Measurements from ENCODE around the gene BANF2.

The BANF2 gene

DNA sequence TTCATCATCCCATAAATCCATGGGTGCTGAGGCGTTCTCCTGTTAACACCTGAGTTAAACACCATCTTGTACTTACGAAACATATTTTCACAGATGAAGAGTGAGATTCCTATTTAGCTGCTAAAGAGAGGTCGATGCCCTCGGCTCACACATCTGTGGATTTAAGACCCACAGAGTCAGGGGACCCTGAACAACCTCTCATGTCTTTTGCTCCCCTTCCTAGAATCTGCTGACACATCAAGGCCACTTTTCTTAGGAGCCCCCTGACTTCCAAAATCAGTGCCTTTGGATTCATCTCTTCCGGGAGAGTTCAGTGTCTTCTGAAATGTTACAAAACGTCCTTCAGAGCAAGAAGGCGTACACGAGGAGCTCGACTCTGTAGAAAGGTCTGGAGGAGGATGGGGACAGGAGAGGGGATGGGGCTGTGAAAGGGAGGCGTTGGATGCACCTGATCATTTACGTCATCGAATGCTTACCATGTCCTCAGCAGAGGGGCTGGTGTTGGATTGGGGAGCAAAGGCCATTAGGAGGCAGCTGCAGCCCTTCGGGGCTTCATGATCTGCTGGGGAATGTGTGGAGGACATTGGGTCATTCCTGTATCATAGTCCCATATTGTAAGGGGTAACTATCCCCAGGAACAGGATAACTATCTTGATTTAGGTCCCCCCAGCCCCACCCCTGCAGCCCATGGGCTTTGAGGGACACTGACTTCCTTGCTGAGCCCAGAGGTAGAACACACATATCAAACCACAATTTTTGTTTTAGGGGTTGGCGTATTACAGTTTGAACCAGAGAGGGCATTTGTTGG is 22.9 kb downstream of the BANF2 start:
- Histone ChIP-seq H3K27ac (ENCODE audit: low read length) (no peak overlapping the region), H3K4me3 (ENCODE audit: low read length in 2 of 2) (no peak overlapping the region), H3K27me3 (ENCODE audit: control insufficient read depth in 1 of 2, insufficient read depth in 2 of 2, low read length in 2 of 2) (no peaks in the 10 kb centered on the region), H3K9ac (ENCODE audit: low read length in 2 of 2) (no peak overlapping the region), H3K4me1 (ENCODE audit: control insufficient read depth, insufficient read depth, low read length) (no peaks in the 10 kb centered on the region), H3K36me3 (ENCODE audit: control insufficient read depth in 2 of 2, insufficient read depth in 2 of 2, low read length in 2 of 2) (no peaks in the 10 kb centered on the region), H3K9me3 (ENCODE audit: control insufficient read depth in 2 of 2, low read length in 2 of 2) (no peaks in the 10 kb centered on the region)

DNA sequence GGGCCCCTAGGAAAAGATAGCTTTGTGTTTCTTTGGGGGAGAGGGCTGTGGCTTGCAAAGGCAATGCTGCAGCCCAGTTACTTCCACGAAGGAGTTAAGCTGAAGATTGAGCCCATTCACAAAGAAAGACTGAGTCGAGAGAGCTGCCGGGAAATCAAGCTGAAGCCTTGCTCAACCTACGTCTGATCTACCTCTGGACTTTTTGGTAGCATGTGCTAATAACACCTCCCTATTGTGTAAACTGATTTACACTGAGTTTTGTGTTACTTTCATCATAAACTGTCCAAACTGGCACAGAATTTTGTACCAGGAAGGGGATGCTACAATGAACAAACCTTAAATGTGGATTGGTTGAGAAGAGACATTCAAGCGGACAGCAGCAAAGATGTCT is 23.5 kb downstream of the BANF2 start:
- Histone ChIP-seq H3K4me1 (ENCODE audit: control insufficient read depth, insufficient read depth, low read length) (no peaks in the 10 kb centered on the region), H3K9ac (ENCODE audit: low read length in 2 of 2) (no peak overlapping the region), H3K4me3 (ENCODE audit: low read length in 2 of 2) (no peak overlapping the region), H3K36me3 (ENCODE audit: control insufficient read depth in 2 of 2, insufficient read depth in 2 of 2, low read length in 2 of 2) (no peaks in the 10 kb centered on the region), H3K27me3 (ENCODE audit: control insufficient read depth in 1 of 2, insufficient read depth in 2 of 2, low read length in 2 of 2) (no peaks in the 10 kb centered on the region), H3K27ac (ENCODE audit: low read length) (no peak overlapping the region), H3K9me3 (ENCODE audit: control insufficient read depth in 2 of 2, low read length in 2 of 2) (no peaks in the 10 kb centered on the region)

DNA sequence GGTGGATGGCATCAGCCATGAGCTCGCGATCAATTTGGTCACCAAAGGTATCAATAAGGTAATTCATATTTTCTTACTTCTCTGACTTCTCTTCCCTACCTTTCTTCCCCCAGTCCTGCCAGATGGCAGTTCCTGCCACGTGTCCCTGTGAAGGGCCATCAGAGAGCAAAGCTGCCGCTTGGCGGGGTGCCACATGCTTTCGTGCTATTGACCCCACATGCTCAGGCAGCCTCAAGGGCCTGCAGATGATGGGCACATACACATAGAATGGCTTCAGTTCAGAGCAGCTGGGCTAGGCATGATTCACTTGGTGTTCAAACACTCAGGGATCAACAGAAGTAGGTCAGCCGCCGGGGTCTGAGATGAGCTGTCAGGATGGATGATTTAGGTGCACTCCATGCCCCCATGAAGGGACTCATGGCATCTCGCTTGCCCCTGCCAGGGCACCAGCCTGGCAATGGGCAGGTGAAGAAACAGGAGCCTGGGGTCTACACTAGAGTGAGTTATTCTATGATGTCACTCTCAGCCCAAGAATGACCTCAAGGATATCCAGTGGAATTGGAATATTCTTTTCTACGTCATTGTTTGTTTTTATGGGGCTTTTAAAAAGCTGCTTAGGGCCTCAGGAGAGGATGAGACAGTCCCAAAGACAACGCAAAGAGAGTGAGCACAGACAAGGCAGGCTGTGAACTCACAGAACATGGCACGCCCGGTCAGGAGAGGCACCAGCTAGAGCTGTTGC is 25.5 kb downstream of the BANF2 start:
- Histone ChIP-seq H3K9ac (ENCODE audit: low read length in 2 of 2) (no peak overlapping the region), H3K36me3 (ENCODE audit: control insufficient read depth in 2 of 2, insufficient read depth in 2 of 2, low read length in 2 of 2) (no peaks in the 10 kb centered on the region), H3K4me1 (ENCODE audit: control insufficient read depth, insufficient read depth, low read length) (no peaks in the 10 kb centered on the region), H3K9me3 (ENCODE audit: control insufficient read depth in 2 of 2, low read length in 2 of 2) (no peaks in the 10 kb centered on the region), H3K4me3 (ENCODE audit: low read length in 2 of 2) (no peak overlapping the region), H3K27me3 (ENCODE audit: control insufficient read depth in 1 of 2, insufficient read depth in 2 of 2, low read length in 2 of 2) (no peaks in the 10 kb centered on the region), H3K27ac (ENCODE audit: low read length) (no peak overlapping the region)

DNA sequence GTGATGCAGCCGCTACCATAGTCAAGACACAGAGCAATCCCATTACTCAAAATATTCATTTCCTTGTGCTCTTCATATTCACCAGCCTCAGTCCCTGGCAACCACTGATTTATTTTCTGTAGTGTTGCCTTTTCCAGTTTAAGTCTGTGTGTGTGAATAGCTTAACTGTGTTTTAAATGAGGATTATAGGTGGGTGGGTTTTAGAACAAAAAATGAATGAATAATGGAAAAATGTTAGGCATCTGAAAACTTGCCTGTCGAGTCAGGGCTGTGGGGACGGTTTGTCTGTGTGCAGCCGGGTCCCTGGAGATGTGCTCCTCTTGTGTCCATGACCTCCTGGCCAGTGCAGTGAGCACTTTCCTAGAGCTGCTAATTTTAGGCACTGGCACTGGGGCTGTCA is 27.1 kb downstream of the BANF2 start:
- no peaks in the 10 kb centered on the region for H3K36me3 ChIP-seq (ENCODE audit: control insufficient read depth in 2 of 2, insufficient read depth in 2 of 2, low read length in 2 of 2)
- H3K27ac ChIP-seq (ENCODE audit: low read length): no peak overlapping the region
- H3K27me3 ChIP-seq (ENCODE audit: control insufficient read depth in 1 of 2, insufficient read depth in 2 of 2, low read length in 2 of 2): no peaks in the 10 kb centered on the region
- H3K4me1 ChIP-seq (ENCODE audit: control insufficient read depth, insufficient read depth, low read length): no peaks in the 10 kb centered on the region
- no peak overlapping the region for H3K9ac ChIP-seq (ENCODE audit: low read length in 2 of 2)
- H3K4me3 ChIP-seq (ENCODE audit: low read length in 2 of 2): no peak overlapping the region
- H3K9me3 ChIP-seq (ENCODE audit: control insufficient read depth in 2 of 2, low read length in 2 of 2): no peaks in the 10 kb centered on the region

DNA sequence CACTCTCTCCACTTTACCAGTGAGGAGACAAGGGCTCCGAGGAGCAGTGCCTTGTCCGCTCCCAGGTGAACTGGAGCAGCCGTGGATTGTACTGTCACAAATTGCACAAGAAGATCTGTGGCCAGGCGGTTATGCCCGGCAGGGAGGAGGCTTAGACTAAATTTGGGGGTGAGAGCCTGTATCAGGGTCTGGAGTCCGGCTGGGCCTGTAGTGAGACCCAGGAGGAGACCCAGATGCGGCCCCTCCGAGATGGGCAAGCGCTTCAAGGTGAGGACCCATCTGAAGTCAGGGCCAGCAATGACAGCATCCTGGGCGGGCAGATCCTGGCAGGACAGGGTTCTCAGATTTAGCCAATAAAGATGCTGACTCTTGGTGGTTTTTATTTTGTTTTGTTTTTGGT is 27.6 kb downstream of the BANF2 start:
- no peak overlapping the region for H3K9ac ChIP-seq (ENCODE audit: low read length in 2 of 2)
- H3K36me3 ChIP-seq (ENCODE audit: control insufficient read depth in 2 of 2, insufficient read depth in 2 of 2, low read length in 2 of 2): no peaks in the 10 kb centered on the region
- no peaks in the 10 kb centered on the region for H3K27me3 ChIP-seq (ENCODE audit: control insufficient read depth in 1 of 2, insufficient read depth in 2 of 2, low read length in 2 of 2)
- H3K4me1 ChIP-seq (ENCODE audit: control insufficient read depth, insufficient read depth, low read length): no peaks in the 10 kb centered on the region
- no peaks in the 10 kb centered on the region for H3K9me3 ChIP-seq (ENCODE audit: control insufficient read depth in 2 of 2, low read length in 2 of 2)
- no peak overlapping the region for H3K4me3 ChIP-seq (ENCODE audit: low read length in 2 of 2)
- no peak overlapping the region for H3K27ac ChIP-seq (ENCODE audit: low read length)

DNA sequence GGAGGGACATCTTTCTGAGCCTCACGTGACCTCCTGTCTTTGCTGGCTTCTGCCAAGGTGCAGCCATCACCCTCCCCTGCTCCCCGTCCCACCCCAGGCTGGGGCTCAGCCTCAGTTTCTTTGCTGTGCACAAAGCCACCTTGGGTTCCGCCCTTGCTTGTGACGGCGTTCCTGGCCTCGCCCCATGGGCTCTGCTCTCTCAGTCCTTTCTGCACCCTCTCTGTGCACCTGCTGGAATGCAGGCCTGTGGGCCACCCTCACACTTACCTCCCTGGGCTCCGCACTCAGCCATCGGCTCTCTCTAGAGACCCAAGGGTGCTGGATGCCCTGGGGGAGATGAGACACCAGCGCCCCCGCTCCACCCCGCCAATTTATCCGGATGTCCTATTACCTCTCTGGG is 28.3 kb downstream of the BANF2 start:
- no peaks in the 10 kb centered on the region for H3K4me1 ChIP-seq (ENCODE audit: control insufficient read depth, insufficient read depth, low read length)
- no peaks in the 10 kb centered on the region for H3K9me3 ChIP-seq (ENCODE audit: control insufficient read depth in 2 of 2, low read length in 2 of 2)
- H3K27ac ChIP-seq (ENCODE audit: low read length): no peak overlapping the region
- H3K36me3 ChIP-seq (ENCODE audit: control insufficient read depth in 2 of 2, insufficient read depth in 2 of 2, low read length in 2 of 2): no peaks in the 10 kb centered on the region
- no peak overlapping the region for H3K4me3 ChIP-seq (ENCODE audit: low read length in 2 of 2)
- no peaks in the 10 kb centered on the region for H3K27me3 ChIP-seq (ENCODE audit: control insufficient read depth in 1 of 2, insufficient read depth in 2 of 2, low read length in 2 of 2)
- no peak overlapping the region for H3K9ac ChIP-seq (ENCODE audit: low read length in 2 of 2)

DNA sequence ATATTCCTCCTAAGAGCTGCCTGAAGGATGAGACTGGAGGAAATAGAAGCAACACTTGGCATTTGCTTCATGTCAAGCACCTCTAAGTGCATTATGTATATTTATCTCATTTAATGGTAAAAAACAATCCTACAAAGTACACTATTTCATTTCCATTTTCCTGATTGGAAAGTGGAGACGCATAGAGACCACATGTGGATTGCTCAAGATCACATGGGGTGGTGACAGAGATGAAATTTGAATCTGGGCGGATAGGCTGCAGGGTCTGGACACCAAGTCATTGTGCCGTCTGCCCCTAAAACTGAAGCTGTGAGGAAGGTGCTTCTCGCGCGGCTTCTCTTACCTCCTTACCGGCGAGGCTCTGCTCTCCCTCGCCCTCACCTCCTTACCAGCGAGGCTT is 30.3 kb downstream of the BANF2 start:
- no peak overlapping the region for H3K27ac ChIP-seq (ENCODE audit: low read length)
- no peaks in the 10 kb centered on the region for H3K36me3 ChIP-seq (ENCODE audit: control insufficient read depth in 2 of 2, insufficient read depth in 2 of 2, low read length in 2 of 2)
- H3K9ac ChIP-seq (ENCODE audit: low read length in 2 of 2): no peak overlapping the region
- no peaks in the 10 kb centered on the region for H3K4me1 ChIP-seq (ENCODE audit: control insufficient read depth, insufficient read depth, low read length)
- no peak overlapping the region for H3K4me3 ChIP-seq (ENCODE audit: low read length in 2 of 2)
- H3K27me3 ChIP-seq (ENCODE audit: control insufficient read depth in 1 of 2, insufficient read depth in 2 of 2, low read length in 2 of 2): no peaks in the 10 kb centered on the region
- H3K9me3 ChIP-seq (ENCODE audit: control insufficient read depth in 2 of 2, low read length in 2 of 2): no peaks in the 10 kb centered on the region

DNA sequence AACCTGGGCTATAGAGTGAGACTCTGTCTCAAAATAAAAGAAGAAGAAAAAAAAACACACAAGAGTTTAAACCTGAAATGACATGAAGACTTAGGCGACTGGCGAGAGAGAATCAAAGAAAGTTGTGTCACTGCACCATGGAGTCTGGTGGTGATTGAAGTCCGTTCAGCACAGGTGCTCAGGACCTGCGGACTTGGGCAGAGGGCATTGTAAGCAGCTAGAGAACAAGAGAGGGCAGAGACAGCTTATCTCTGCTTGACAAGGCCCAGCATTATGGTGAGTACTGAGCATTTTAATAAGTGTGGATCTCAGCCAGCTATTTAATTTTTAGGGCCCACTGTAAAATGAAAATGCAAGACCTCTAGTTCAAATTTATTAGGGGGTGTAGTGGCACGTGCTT is 31.5 kb downstream of the BANF2 start:
- Histone ChIP-seq H3K4me1 (ENCODE audit: control insufficient read depth, insufficient read depth, low read length) (no peaks in the 10 kb centered on the region), H3K27me3 (ENCODE audit: control insufficient read depth in 1 of 2, insufficient read depth in 2 of 2, low read length in 2 of 2) (no peaks in the 10 kb centered on the region), H3K9ac (ENCODE audit: low read length in 2 of 2) (no peak overlapping the region), H3K9me3 (ENCODE audit: control insufficient read depth in 2 of 2, low read length in 2 of 2) (peaks cover 0 to 3% of the 10 kb centered on the region in 2 donors), H3K27ac (ENCODE audit: low read length) (no peak overlapping the region), H3K36me3 (ENCODE audit: control insufficient read depth in 2 of 2, insufficient read depth in 2 of 2, low read length in 2 of 2) (no peaks in the 10 kb centered on the region), H3K4me3 (ENCODE audit: low read length in 2 of 2) (no peak overlapping the region)

DNA sequence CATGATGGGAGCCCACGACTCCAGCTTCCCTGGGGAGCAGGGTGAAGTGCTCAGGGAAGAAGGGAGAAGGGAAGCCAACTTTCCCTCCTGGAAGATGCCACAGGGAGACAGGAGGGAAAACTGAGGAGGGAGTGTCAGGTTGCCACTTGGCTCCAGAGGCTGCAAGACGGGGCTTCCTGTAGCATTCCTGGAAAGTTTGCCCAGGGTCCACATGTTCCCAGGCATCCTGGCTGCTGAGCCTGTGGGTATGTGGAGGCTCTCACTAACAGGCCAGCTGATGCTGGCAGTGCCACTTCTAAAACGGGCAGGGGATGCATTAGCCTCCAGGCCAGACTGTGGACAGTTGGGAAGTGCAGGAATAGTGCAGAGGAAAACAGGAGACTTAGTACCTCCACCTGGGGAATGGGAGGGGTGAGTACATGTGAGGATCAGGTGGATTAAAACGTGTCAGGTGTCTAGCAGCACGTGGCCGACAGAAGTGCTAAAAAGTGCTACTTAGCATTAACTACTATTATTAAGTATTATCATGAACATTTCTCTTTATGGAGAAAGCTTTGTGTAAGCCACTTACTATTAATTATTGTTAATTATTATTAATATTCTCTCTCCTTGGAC is 33.2 kb downstream of the BANF2 start:
- H3K4me3 ChIP-seq (ENCODE audit: low read length in 2 of 2): no peak overlapping the region
- H3K27me3 ChIP-seq (ENCODE audit: control insufficient read depth in 1 of 2, insufficient read depth in 2 of 2, low read length in 2 of 2): no peaks in the 10 kb centered on the region
- no peak overlapping the region for H3K27ac ChIP-seq (ENCODE audit: low read length)
- peaks cover 0 to 4% of the 10 kb centered on the region in 2 donors for H3K9me3 ChIP-seq (ENCODE audit: control insufficient read depth in 2 of 2, low read length in 2 of 2)
- no peaks in the 10 kb centered on the region for H3K4me1 ChIP-seq (ENCODE audit: control insufficient read depth, insufficient read depth, low read length)
- H3K36me3 ChIP-seq (ENCODE audit: control insufficient read depth in 2 of 2, insufficient read depth in 2 of 2, low read length in 2 of 2): no peaks in the 10 kb centered on the region
- H3K9ac ChIP-seq (ENCODE audit: low read length in 2 of 2): no peak overlapping the region

DNA sequence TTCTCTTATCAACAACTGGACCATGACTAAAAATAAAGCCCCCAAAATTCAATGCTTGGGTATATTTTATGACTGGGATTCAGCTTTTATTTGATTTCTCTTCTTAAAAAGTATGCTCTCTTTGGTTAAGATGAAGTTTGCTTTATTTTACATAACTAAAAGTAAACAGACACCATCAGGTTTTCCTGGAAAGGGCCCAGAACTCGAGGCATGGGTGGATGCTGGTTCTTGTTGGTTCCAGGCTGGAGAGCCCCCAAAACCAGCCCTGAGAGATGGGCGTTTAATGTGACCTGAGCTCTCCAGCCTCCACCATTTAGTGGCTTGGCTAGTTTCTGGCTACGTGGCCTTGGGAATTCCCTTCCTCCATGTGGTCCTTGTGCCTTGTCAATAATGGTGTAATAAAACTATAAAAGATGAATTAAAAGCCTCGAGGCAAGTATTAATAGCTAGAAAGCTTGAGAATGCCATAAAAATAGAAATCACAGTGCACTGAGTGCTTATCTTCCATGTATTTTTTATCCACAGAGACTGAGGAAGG is 34.1 kb downstream of the BANF2 start:
- Histone ChIP-seq H3K9me3 (ENCODE audit: control insufficient read depth in 2 of 2, low read length in 2 of 2) (peaks cover 0 to 7% of the 10 kb centered on the region in 2 donors), H3K4me1 (ENCODE audit: control insufficient read depth, insufficient read depth, low read length) (no peaks in the 10 kb centered on the region), H3K27ac (ENCODE audit: low read length) (no peak overlapping the region), H3K36me3 (ENCODE audit: control insufficient read depth in 2 of 2, insufficient read depth in 2 of 2, low read length in 2 of 2) (no peaks in the 10 kb centered on the region), H3K27me3 (ENCODE audit: control insufficient read depth in 1 of 2, insufficient read depth in 2 of 2, low read length in 2 of 2) (no peaks in the 10 kb centered on the region), H3K9ac (ENCODE audit: low read length in 2 of 2) (no peak overlapping the region), H3K4me3 (ENCODE audit: low read length in 2 of 2) (no peak overlapping the region)

Measured in stomach smooth muscle (tissue), 2 donors.